Neural cell (in vitro differentiated cells): Measurements from ENCODE around the gene PANK4. TPM values are rescaled to one million over a fixed set of nuclear protein-coding genes. Genes with fewer than 3 reads are reported as not detected.

Source experiments
- H2AFZ ChIP-seq: fragments of 200-600, 300-800 bp; sonication (generic), shearing (Covaris generic); 2 replicates; pipeline ENCODE4 v1.6.0; 2014; ENCODE audit warnings: low read depth, mild to moderate bottlenecking, antibody characterized with exemption, low read length, moderate library complexity
- H3F3A ChIP-seq: fragments of 200-600 bp; shearing (Covaris generic); 2 replicates; pipeline ENCODE4 v1.6.1; 2016; ENCODE audit warnings: mild to moderate bottlenecking, moderate library complexity, mixed read lengths, antibody characterized with exemption, low read length; ENCODE audit not compliant: insufficient read depth, poor library complexity, severe bottlenecking
- H3K27ac ChIP-seq: fragments of 200-600, 300-800 bp; sonication (generic), shearing (Covaris generic); 2 replicates; pipeline ENCODE4 v1.5.1; 2014; ENCODE audit warnings: mild to moderate bottlenecking, low read length, moderate library complexity
- H3K27me3 ChIP-seq: fragments of 300-800, 200-600 bp; sonication (generic), shearing (Covaris generic); 2 replicates; pipeline ENCODE4 v1.6.0; 2014; ENCODE audit warnings: mild to moderate bottlenecking, low read depth, low read length, moderate library complexity; ENCODE audit not compliant: insufficient read depth
- H3K36me3 ChIP-seq: fragments of 300-800, 200-600 bp; sonication (generic), shearing (Covaris generic); 2 replicates; pipeline ENCODE4 v1.5.1; 2014; ENCODE audit warnings: mild to moderate bottlenecking, antibody characterized with exemption, low read length, moderate library complexity; ENCODE audit not compliant: insufficient read depth
- H3K4me2 ChIP-seq: fragments of 300-800, 200-600 bp; sonication (generic), shearing (Covaris generic); 2 replicates; pipeline ENCODE4 v1.6.0; 2014; ENCODE audit warnings: mild to moderate bottlenecking, low read length
- H3K4me3 ChIP-seq: fragments of 300-800, 200-600 bp; sonication (generic), shearing (Covaris generic); 2 replicates; pipeline ENCODE4 v1.5.1; 2014; ENCODE audit warnings: mild to moderate bottlenecking, low read length, moderate library complexity
- H3K79me2 ChIP-seq: fragments of 200-600 bp; shearing (Covaris generic); replicated peaks from 2 replicates; pipeline ENCODE4 v1.6.0; 2014; ENCODE audit warnings: mild to moderate bottlenecking, low read length, moderate library complexity; ENCODE audit not compliant: insufficient read depth
- H3K9ac ChIP-seq: fragments of 300-800, 200-600 bp; sonication (generic), shearing (Covaris generic); 2 replicates; pipeline ENCODE4 v1.6.1; 2016; ENCODE audit warnings: mild to moderate bottlenecking, low read length, mixed read lengths
- H3K9me2 ChIP-seq: fragments of 200-600 bp; shearing (Covaris generic); 2 replicates; pipeline ENCODE4 v1.6.1; 2016; ENCODE audit warnings: mild to moderate bottlenecking, low read length, mixed read lengths; ENCODE audit not compliant: insufficient read depth
- H3K9me3 ChIP-seq: fragments of 200-600, 300-800 bp; sonication (generic), shearing (Covaris generic); 2 replicates; pipeline ENCODE4 v1.6.1; 2016; ENCODE audit warnings: mild to moderate bottlenecking, mixed run types, low read length, moderate library complexity, mixed read lengths
- H4K20me1 ChIP-seq: fragments of 200-600 bp; shearing (Covaris generic); 2 replicates; pipeline ENCODE4 v1.6.1; 2016; ENCODE audit warnings: mild to moderate bottlenecking, mixed run types; ENCODE audit not compliant: insufficient read depth
- CTCF ChIP-seq: fragments of 450-650 bp; IDR thresholded peaks from 2 replicates; pipeline ENCODE4 v1.5.1; 2014; ENCODE audit warnings: antibody characterized with exemption, mild to moderate bottlenecking, moderate library complexity; ENCODE audit not compliant: poor library complexity, severe bottlenecking
- EP300 ChIP-seq: fragments of 450-650 bp; conservative IDR thresholded peaks from 2 replicates; pipeline ENCODE4 v1.6.1; 2014; ENCODE audit warnings: antibody characterized with exemption, mild to moderate bottlenecking, moderate library complexity; ENCODE audit not compliant: poor library complexity, severe bottlenecking
- EZH2 ChIP-seq: fragments of 200-600, 300-800 bp; shearing (Covaris generic), sonication (generic); IDR thresholded peaks from 2 replicates; pipeline ENCODE4 v1.6.1; 2014; ENCODE audit warnings: antibody characterized with exemption, low read length, borderline replicate concordance, mild to moderate bottlenecking; ENCODE audit not compliant: insufficient read depth, poor library complexity, severe bottlenecking
- MXI1 ChIP-seq: fragments of 450-650 bp; conservative IDR thresholded peaks from 2 replicates; pipeline ENCODE4 v1.6.1; 2014; ENCODE audit warnings: antibody characterized with exemption, mild to moderate bottlenecking; ENCODE audit not compliant: poor library complexity, severe bottlenecking
- POLR2AphosphoS5 ChIP-seq: IDR thresholded peaks from 2 replicates; pipeline ENCODE4 v1.6.1; 2012
- RAD21 ChIP-seq: fragments of 450-650 bp; conservative IDR thresholded peaks from 2 replicates; pipeline ENCODE4 v1.6.1; 2014; ENCODE audit warnings: antibody characterized with exemption, mild to moderate bottlenecking, moderate library complexity
- REST ChIP-seq: IDR thresholded peaks from 2 replicates; pipeline ENCODE4 v1.6.1; 2012; ENCODE audit warnings: borderline replicate concordance
- SMC3 ChIP-seq: fragments of 450-650 bp; conservative IDR thresholded peaks from 2 replicates; pipeline ENCODE4 v1.6.1; 2014; ENCODE audit warnings: antibody characterized with exemption, mild to moderate bottlenecking, moderate library complexity; ENCODE audit not compliant: poor library complexity
- TAF1 ChIP-seq: IDR thresholded peaks from 2 replicates; pipeline ENCODE4 v1.6.1; 2012; ENCODE audit warnings: low read depth
- polyA plus RNA-seq: library from polyadenylated mRNA; depleted of rRNA; stranded (reverse); fragments of >200 nt; gene quantifications from 2 replicates; pipeline ENCODE4 v1.2.3, GENCODE V29; 2014

The PANK4 gene
- polyA plus RNA-seq, 1 donor from 2014 or later: 37.9 TPM

- no peaks in the 10 kb centered on the region for H3F3A ChIP-seq
- no peak overlapping the region for H2AFZ ChIP-seq
- no peaks in the 10 kb centered on the region for H3K79me2 ChIP-seq
- H3K9ac ChIP-seq: no peak overlapping the region
- TF ChIP-seq EP300 (no peak), CTCF (no peak), EZH2 (no peak), POLR2AphosphoS5 (no peak), SMC3 (no peak)
- no peak overlapping the region for H3K4me3 ChIP-seq
- no peak overlapping the region for H3K27ac ChIP-seq
- H3K27me3 ChIP-seq: no peaks in the 10 kb centered on the region
- H4K20me1 ChIP-seq: no peaks in the 10 kb centered on the region
- no peaks in the 10 kb centered on the region for H3K9me2 ChIP-seq
- H3K9me3 ChIP-seq: no peaks in the 10 kb centered on the region
- no peak overlapping the region for H3K4me2 ChIP-seq
- H3K36me3 ChIP-seq: no peaks in the 10 kb centered on the region
Observed at GRCh38 chr1:2473198-2473597, 53.2 kb downstream of the PANK4 start.

GRCh38 chr1:2472561-2473177 lies 53.7 kb downstream of the PANK4 start:
- Histone ChIP-seq H3F3A (no peaks in the 10 kb centered on the region), H3K36me3 (no peaks in the 10 kb centered on the region), H3K9me2 (no peaks in the 10 kb centered on the region), H3K27me3 (no peaks in the 10 kb centered on the region), H3K9me3 (no peaks in the 10 kb centered on the region), H2AFZ (no peak overlapping the region), H3K27ac (no peak overlapping the region), H3K4me3 (no peak overlapping the region), H3K9ac (no peak overlapping the region), H3K4me2 (no peak overlapping the region), H3K79me2 (no peaks in the 10 kb centered on the region), H4K20me1 (no peaks in the 10 kb centered on the region)
- TF ChIP-seq RAD21 (no peak), POLR2AphosphoS5 (no peak), CTCF (no peak), TAF1 (no peak), REST (no peak), SMC3 (no peak), EZH2 (no peak), MXI1 (no peak), EP300 (no peak)
